ENCODE results near the gene HINFP. TPM values are rescaled to one million over a fixed set of nuclear protein-coding genes. Genes with fewer than 3 reads are reported as not detected.
A peak's percentile ranks its signal among the peaks of the same experiment; 100 is the strongest.

HINFP gene
- total RNA-seq, 1 experiment from 2014 or later = 42.4 TPM

GRCh38 chr11:119100246-119100970 lies 21.0 kb upstream of the HINFP start:
- H3K4me1 Mint-ChIP-seq = peaks cover 24 to 28% of the 10 kb centered on the region in 2 experiments
- peaks cover under 1% of the 10 kb centered on the region; the same call in 1 of the 2 replicates for H3K27me3 Mint-ChIP-seq (ENCODE audit: low read depth)
- peak overlapping the region; percentile 85 to 91 for H3K4me3 Mint-ChIP-seq
- H3K27ac Mint-ChIP-seq = peak overlapping the region; percentile 11 to 100 (median 22); a peak in 3 of 7 replicates
- Histone ChIP-seq H3K23ac (ENCODE audit: insufficient read length, low read depth, low read length) (no peak overlapping the region), H3K4me2 (ENCODE audit: insufficient read depth, insufficient read length, low read length) (peak overlapping the region; percentile 91), H3K4me1 (ENCODE audit: insufficient read depth, low read length) (no peaks in the 10 kb centered on the region), H3K79me2 (ENCODE audit: insufficient read depth, low read length) (no peaks in the 10 kb centered on the region; the same call in 1 of the 2 replicates), H4K5ac (ENCODE audit: insufficient read length, low read depth, low read length) (no peak overlapping the region), H3K4ac (ENCODE audit: low read depth, low read length) (no peak overlapping the region), H3K23me2 (ENCODE audit: insufficient read length, low read depth, low read length, poor library complexity, severe bottlenecking) (peaks cover 16% of the 10 kb centered on the region), H3K27ac (ENCODE audit: insufficient read length, low read depth, low read length) (no peak overlapping the region), H2BK15ac (ENCODE audit: low read depth, low read length) (no peak overlapping the region), H3K27me3 (ENCODE audit: insufficient read depth, low read length) (no peaks in the 10 kb centered on the region), H3K18ac (ENCODE audit: insufficient read length, low read depth, low read length) (no peak overlapping the region), H3K9me3 (ENCODE audit: control insufficient read depth, low read depth, low read length) (no peaks in the 10 kb centered on the region), H4K8ac (replicated peaks; ENCODE audit: insufficient read length, low read depth, low read length) (no peak overlapping the region), H2BK120ac (ENCODE audit: low read depth, low read length, poor library complexity, severe bottlenecking) (no peak overlapping the region), H2AFZ (ENCODE audit: low read length) (no peak overlapping the region), H2AK5ac (ENCODE audit: insufficient read length, low read length) (no peak overlapping the region), H3K79me1 (ENCODE audit: insufficient read depth, low read depth, low read length, poor library complexity, severe bottlenecking) (no peaks in the 10 kb centered on the region), H4K20me1 (ENCODE audit: control insufficient read depth, insufficient read depth, insufficient read length) (no peaks in the 10 kb centered on the region), H3T11ph (ENCODE audit: low read length) (no peak overlapping the region), H2BK20ac (ENCODE audit: low read depth, low read length, poor library complexity, severe bottlenecking) (no peak overlapping the region), H4K91ac (ENCODE audit: insufficient read length, low read depth, low read length) (no peak overlapping the region), H3K14ac (ENCODE audit: insufficient read depth, low read length) (no peak overlapping the region; the same call in 1 of the 2 replicates), H3K9ac (ENCODE audit: extremely low read depth, insufficient read length, low read length) (peak overlapping the region; percentile 48), H3K56ac (ENCODE audit: insufficient read length, low read depth, low read length) (no peak overlapping the region), H2BK12ac (ENCODE audit: insufficient read length, low read depth, low read length) (no peak overlapping the region), H2BK5ac (ENCODE audit: insufficient read length, low read length) (no peak overlapping the region)
- TF ChIP-seq CTCF (conservative IDR thresholded peaks at IDR 0.05) = peak; percentile 56
- no CpG with 5 or more reads among the region's 11 CpGs for WGBS (ENCODE audit: extremely low coverage, insufficient read length, low lambda C conversion rate)
- DNase-seq = no peak
- no peaks in the 10 kb centered on the region; a peak in 1 of 5 replicates for H3K9me3 Mint-ChIP-seq
- H3K36me3 Mint-ChIP-seq (ENCODE audit: insufficient read depth in 1 of 3, low read depth in 3 of 3) = peaks cover 21 to 31% (median 28%) of the 10 kb centered on the region in 3 experiments; a peak in 6 of 7 replicates

Data from H9 (cell line).